HG03342 (cell line): ENCODE data around the gene NEURL1B.
"Not testable (repeated sequence)": the region's sequence is repeated elsewhere in the genome, so short reads cannot be mapped to it uniquely, and the experiment has no call there.

Experiments
- ATAC-seq: cut with Tn5 transposase; IDR thresholded peaks from one replicate; pipeline ENCODE4 v1.9.1; 2021; ENCODE audit warnings: mild to moderate bottlenecking, moderate library complexity; ENCODE audit not compliant: unreplicated experiment

NEURL1B gene

DNA sequence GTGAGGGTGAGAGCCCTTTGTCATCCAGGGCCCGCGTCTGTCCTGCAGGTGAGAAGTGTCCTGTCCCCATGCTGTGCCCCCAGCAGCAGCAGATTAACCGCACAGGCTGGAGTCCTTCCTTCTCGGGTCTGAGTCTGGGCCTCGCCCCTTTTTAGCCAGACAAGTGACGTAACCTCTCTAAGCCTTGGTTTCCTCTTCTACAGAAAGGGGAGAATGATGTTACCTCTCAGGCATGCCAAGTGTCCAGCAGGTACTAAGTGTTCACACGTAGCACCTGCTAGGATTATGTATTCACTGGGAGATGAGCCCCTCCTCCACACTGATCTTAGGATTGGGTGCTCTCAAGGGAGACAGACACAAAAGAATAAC is 6.9 kb downstream of the NEURL1B start:
- no peak for ATAC-seq

- ATAC-seq = no peak
Measured at GRCh38 chr5:172648755-172649154, 7.7 kb downstream of the NEURL1B start.

DNA sequence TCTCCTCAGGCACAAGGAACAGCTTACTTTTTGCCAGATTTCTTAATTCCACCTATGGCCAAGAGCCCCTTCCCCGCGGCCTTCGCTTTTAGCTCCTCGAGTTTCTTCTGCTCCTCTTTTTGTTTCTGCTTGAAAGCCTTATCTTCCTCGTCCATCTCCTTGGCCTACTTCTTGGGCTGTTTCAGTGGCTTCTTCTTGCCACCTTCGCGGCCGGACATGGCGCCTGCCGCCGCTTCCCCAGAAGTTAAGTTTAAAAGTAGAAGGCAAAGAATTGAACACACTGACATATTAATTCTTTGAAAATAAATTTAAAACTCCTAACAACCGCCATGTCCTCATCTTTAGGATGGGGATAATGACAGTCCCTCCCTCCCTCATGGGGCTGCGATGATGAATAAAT is 15.4 kb downstream of the NEURL1B start:
- not testable (repeated sequence) for ATAC-seq

GRCh38 chr5:172657524-172658233 is 16.6 kb downstream of the NEURL1B start:
- not testable (repeated sequence) for ATAC-seq

GRCh38 chr5:172658391-172658790 is 17.3 kb downstream of the NEURL1B start:
- ATAC-seq = no peak

GRCh38 chr5:172658961-172659501 is 18.0 kb downstream of the NEURL1B start:
- ATAC-seq = no peak

- ATAC-seq = no peak
Measured at GRCh38 chr5:172659570-172659908, 18.5 kb downstream of the NEURL1B start.

DNA sequence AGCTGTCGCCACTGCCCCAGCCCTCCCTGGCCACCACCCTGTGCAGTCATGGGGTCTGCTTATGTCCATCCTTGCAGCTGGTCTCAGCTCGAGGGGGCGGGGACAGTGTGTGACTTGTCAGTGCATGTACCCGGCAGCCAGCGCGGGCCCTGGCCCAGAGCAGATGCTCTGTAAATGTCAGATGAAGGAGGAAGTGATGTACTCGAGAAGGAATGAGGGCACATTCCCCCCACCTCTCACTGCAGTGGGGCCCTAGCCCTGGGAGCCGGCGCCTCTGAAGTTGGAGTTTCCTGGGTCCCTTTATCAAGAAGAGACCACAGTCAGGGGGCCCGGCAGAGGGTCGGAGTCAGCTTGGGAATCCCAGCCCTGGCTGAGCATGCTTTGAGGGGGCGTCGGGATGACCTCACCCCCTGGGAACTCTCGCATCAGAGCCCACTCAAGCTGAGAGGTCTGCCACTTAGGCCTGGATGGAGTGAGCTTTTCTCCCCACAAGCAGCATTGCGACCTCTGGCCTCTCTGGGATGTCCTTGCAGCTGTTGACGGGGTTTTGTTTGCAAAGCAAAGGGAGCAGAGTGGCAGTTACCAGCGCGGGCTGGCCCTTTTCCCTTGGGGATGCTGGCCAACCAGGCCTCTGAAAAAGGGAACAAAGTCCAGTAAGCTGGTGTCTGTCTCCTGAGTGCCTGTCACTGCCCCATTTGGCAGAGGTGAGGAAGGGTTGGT is 19.0 kb downstream of the NEURL1B start:
- no peak for ATAC-seq

- ATAC-seq = no peak
Measured at GRCh38 chr5:172660974-172661373, 19.9 kb downstream of the NEURL1B start.

DNA sequence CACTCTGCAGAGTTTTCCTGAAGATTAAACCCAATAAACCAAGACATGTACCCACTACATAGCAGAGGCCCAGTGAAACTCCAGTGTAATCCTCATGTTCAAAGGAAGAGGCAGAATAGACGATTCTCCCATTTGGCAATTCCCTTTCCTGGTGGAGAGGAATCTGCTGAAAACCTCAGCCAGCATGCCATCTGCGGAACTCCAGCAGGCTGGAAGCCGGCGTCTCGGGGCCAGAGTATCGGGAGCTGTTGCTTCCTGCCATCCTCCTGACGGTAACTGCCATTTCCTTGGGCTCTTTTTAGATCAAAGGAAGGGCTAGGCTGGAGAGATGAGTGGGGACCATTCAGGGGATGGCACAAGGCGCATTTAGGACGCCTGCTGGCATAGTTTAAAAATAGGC is 20.5 kb downstream of the NEURL1B start:
- ATAC-seq = no peak

GRCh38 chr5:172662596-172662995 is 21.5 kb downstream of the NEURL1B start:
- no peak for ATAC-seq

- no peak for ATAC-seq
Measured at GRCh38 chr5:172664018-172664417, 23.0 kb downstream of the NEURL1B start.

- no peak for ATAC-seq
Measured at GRCh38 chr5:172664681-172665541, 23.8 kb downstream of the NEURL1B start.

GRCh38 chr5:172666251-172666650 is 25.2 kb downstream of the NEURL1B start:
- ATAC-seq = no peak

- ATAC-seq = no peak
Measured at GRCh38 chr5:172667786-172668593, 26.9 kb downstream of the NEURL1B start.

DNA sequence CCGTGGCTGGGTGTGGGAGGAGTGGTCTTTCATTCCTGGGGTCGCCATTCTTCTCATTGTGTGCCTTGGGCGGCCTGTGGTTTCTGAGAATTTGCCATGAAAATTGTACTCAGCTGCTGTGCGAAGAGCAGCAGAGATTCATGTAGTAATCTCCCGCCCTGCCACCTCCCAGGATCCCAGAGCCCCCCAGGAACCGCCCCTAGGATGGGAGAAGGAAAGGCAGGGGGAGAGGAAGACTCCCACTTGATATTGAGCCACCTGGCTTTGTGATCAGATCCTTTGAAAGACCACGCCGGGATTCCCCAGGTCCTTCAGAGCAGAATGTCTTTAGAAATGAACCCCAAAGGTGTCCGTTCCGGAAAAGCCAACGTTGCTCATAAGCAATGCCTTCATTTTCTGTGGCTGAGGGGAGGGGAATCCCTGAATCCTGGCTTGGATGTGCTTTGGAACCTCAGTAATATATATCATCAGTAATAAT is 27.6 kb downstream of the NEURL1B start:
- ATAC-seq = no peak

GRCh38 chr5:172669386-172670004 is 28.4 kb downstream of the NEURL1B start:
- no peak for ATAC-seq

DNA sequence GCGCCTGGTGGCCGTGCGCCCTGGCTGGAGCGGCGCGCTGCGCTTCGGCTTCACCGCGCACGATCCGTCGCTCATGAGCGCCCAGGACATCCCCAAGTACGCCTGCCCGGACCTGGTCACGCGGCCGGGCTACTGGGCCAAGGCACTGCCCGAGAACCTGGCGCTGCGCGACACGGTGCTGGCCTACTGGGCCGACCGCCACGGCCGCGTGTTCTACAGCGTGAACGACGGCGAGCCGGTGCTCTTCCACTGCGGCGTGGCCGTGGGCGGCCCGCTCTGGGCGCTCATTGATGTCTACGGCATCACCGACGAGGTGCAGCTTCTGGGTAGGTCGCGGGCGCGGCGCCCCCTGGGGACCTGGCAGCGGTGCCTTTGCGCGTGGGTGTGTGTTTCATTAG is 28.9 kb downstream of the NEURL1B start:
- no peak for ATAC-seq

- no peak for ATAC-seq
Measured at GRCh38 chr5:172670444-172670843, 29.4 kb downstream of the NEURL1B start.

DNA sequence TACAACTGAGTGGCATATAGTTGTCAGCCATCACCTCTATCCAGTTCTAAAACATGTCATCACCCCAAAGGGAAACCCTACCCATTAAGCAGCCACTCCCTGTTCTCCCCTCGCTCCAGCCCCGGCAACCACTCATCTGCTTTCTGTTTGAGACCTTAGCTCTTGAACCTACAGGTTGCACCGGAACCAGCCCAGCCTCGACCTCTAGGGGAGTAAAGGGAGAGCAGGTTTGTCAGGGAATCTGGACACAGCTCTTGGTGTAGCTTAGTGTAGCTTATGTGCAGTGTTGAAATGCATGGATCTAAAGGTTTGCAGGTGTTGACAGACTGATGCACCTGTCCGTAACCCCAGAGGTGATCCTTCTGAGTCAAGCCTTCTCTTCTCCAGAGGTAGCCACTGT is 30.0 kb downstream of the NEURL1B start:
- ATAC-seq = no peak
